Panc1 (cell line): ENCODE results near the gene MEGF11.

ENCODE experiments used
- CTCF ChIP-seq: fragments of 450-650 bp; IDR thresholded peaks from 2 replicates; pipeline ENCODE4 v1.5.1; 2017; ENCODE audit warnings: mild to moderate bottlenecking
- POLR2AphosphoS5 ChIP-seq: IDR thresholded peaks from 2 replicates; pipeline ENCODE4 v1.6.1; 2012; ENCODE audit warnings: mild to moderate bottlenecking, low read depth, low read length, moderate library complexity

- no peak for TF ChIP-seq POLR2AphosphoS5
- TF ChIP-seq CTCF: no peak
Measured at GRCh38 chr15:65939901-65940617, 313.5 kb downstream of the MEGF11 start.
